ENCODE measurements around the gene KIAA1755.

KIAA1755 gene

DNA sequence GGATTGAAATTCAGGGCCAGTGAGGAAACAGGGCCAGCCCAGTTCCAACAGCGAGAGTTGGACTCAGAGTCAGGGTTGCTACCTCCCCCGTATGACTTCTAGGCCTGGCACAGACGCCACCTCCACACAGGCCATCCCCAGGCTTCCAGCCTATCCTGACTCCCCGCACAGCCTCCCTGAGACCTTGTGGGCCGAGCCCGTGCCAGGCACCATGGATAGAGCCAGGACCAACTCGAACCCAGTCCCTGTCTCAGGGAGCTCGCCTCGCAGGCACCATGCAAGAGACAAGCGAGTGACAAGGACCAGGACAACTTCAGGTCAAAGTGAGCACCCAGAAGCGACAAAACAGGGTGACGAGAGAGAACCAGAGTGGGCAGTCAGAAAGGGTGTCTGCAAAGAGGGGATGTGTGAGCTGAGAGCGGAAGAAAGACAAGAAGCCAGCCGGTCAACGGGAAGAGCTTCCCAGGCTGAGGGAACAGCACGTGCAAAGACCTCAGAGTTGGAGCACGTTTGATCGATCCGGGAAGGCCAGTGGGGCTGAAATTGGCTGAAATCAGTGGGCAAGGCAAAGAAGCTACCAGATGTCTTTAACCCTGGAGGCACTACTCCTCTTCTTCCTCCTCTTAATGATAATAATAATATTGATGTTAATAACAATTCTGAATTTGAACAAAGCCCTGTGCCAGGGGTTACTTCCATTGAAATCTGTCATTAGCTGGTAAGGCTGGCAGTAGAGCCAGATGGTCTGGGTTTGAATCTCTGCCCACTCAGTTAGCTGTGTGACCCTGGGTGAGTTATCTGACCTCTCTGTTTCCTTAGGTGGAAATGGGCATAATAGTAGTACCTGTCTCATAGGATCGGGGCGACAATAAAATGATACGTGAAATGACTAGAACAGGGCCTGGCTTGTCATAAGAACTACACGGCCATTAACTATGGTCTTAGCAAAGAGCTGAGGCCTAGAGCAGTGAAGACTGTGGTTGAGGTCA lies 45.0 kb downstream of the KIAA1755 start:
- H2AK5ac ChIP-seq (ENCODE audit: low read length): no peak overlapping the region
- no peak overlapping the region for H3K9ac ChIP-seq (ENCODE audit: low read length)
- no peaks in the 10 kb centered on the region for H3K27me3 ChIP-seq (ENCODE audit: insufficient read depth, low read length, poor library complexity)
- H4K8ac ChIP-seq (ENCODE audit: low read depth, low read length): no peak overlapping the region
- no peak overlapping the region for H3K4me3 ChIP-seq (ENCODE audit: low read length)
- no peak overlapping the region for H3K23ac ChIP-seq (ENCODE audit: low read length)
- H4K5ac ChIP-seq (ENCODE audit: low read length): no peak overlapping the region
- no peaks in the 10 kb centered on the region for H3K79me1 ChIP-seq (ENCODE audit: low read length)
- H3K4me1 ChIP-seq (ENCODE audit: control insufficient read depth, low read depth, low read length): no peaks in the 10 kb centered on the region
- no peak overlapping the region for H3K4ac ChIP-seq (ENCODE audit: low read depth, low read length)
- H3K27ac ChIP-seq (ENCODE audit: low read depth, low read length): no peak overlapping the region
- H3K56ac ChIP-seq (ENCODE audit: low read length): no peak overlapping the region
- H2BK120ac ChIP-seq (ENCODE audit: low read depth, low read length): no peak overlapping the region
- no peak overlapping the region for H3K4me2 ChIP-seq (ENCODE audit: low read length)
- no CpG with 5 or more reads among the region's 23 CpGs for WGBS (ENCODE audit: extremely low coverage, insufficient coverage, low lambda C conversion rate)
- H2BK5ac ChIP-seq (ENCODE audit: low read length): no peak overlapping the region
- H3K36me3 ChIP-seq (ENCODE audit: control insufficient read depth, insufficient read depth, low read length): no peaks in the 10 kb centered on the region
- H3K18ac ChIP-seq (ENCODE audit: low read length): no peak overlapping the region
- no peaks in the 10 kb centered on the region for H3K79me2 ChIP-seq (ENCODE audit: control insufficient read depth, insufficient read depth, low read length)
- H2BK15ac ChIP-seq (replicated peaks; ENCODE audit: low read depth): no peak overlapping the region
- DNase-seq: no peak

DNA sequence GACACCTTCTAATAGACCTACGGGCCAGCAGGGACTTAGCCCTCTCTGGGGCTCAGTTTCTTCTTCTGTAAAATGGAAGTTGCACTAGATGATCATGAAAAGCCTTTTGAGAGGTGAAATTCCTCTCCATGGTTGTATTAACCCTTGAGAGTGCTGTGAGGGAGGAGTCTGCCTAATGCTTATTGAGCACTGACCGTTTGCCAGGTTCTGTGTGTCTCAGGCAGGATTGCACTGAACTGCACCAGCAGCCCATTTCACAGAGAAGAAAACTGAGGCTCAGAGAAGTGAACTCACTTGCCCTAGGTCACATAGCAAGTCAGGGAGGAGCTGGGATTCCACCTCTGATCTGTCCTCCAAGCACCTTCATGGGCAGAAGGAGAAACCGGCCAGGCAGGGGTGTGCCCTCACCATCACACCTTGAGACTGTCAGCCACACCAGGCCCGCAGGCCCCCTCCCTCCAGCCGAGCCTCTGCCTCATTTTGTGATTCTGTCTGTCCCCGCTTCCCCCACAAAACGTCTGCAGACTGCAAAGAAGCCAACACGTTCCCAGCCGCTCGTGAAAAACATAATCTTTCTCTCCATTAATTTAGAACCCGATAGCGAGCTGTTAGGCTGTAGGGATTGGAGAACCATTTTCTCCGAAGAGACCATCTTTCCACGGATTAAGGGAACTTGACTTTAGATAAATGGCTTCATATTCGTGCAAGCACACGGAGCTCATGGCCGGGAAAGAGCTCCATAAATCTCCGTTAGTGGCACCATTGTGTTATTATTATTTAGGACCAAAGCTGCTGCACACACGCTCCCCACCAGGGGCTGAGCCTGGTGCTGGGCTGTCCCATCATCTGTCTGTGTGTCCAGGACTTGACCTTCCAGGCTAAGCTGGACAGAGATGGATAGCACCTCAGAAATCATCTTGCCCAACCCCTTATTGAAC lies 46.0 kb downstream of the KIAA1755 start:
- H4K5ac ChIP-seq (ENCODE audit: low read length): no peak overlapping the region
- no peak overlapping the region for H3K4ac ChIP-seq (ENCODE audit: low read depth, low read length)
- H3K9ac ChIP-seq (ENCODE audit: low read length): no peak overlapping the region
- H3K27me3 ChIP-seq (ENCODE audit: insufficient read depth, low read length, poor library complexity): no peaks in the 10 kb centered on the region
- no peaks in the 10 kb centered on the region for H3K79me2 ChIP-seq (ENCODE audit: control insufficient read depth, insufficient read depth, low read length)
- DNase-seq: no peak
- H3K4me2 ChIP-seq (ENCODE audit: low read length): no peak overlapping the region
- no peak overlapping the region for H3K56ac ChIP-seq (ENCODE audit: low read length)
- no peak overlapping the region for H3K18ac ChIP-seq (ENCODE audit: low read length)
- no peak overlapping the region for H3K4me3 ChIP-seq (ENCODE audit: low read length)
- H3K27ac ChIP-seq (ENCODE audit: low read depth, low read length): no peak overlapping the region
- no peak overlapping the region for H2BK120ac ChIP-seq (ENCODE audit: low read depth, low read length)
- H2BK5ac ChIP-seq (ENCODE audit: low read length): no peak overlapping the region
- no peak overlapping the region for H4K8ac ChIP-seq (ENCODE audit: low read depth, low read length)
- H3K23ac ChIP-seq (ENCODE audit: low read length): no peak overlapping the region
- no peaks in the 10 kb centered on the region for H3K36me3 ChIP-seq (ENCODE audit: control insufficient read depth, insufficient read depth, low read length)
- no peaks in the 10 kb centered on the region for H3K79me1 ChIP-seq (ENCODE audit: low read length)
- no peak overlapping the region for H2BK15ac ChIP-seq (replicated peaks; ENCODE audit: low read depth)
- H3K4me1 ChIP-seq (ENCODE audit: control insufficient read depth, low read depth, low read length): no peaks in the 10 kb centered on the region
- no CpG with 5 or more reads among the region's 19 CpGs for WGBS (ENCODE audit: extremely low coverage, insufficient coverage, low lambda C conversion rate)
- H2AK5ac ChIP-seq (ENCODE audit: low read length): no peak overlapping the region

DNA sequence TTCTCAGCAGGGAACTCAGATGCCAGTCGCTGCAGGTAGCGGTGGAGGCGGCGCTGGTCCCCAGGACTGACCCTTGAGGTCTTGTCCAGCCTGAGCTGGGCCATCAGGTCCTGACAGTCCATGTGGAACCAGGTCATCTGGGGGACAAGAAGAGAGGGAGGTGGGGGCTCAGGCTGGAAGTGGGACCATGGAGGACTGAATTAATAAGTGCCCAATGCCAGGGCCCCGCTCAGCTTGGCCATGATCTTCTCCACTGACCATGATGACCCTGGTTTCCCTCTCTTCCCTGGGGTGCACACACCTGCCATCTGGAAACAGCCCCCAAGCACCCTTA lies 47.0 kb downstream of the KIAA1755 start:
- no peaks in the 10 kb centered on the region for H3K36me3 ChIP-seq (ENCODE audit: control insufficient read depth, insufficient read depth, low read length)
- H2BK15ac ChIP-seq (replicated peaks; ENCODE audit: low read depth): no peak overlapping the region
- no peak overlapping the region for H2AK5ac ChIP-seq (ENCODE audit: low read length)
- no peak overlapping the region for H3K4ac ChIP-seq (ENCODE audit: low read depth, low read length)
- H4K8ac ChIP-seq (ENCODE audit: low read depth, low read length): no peak overlapping the region
- H3K79me2 ChIP-seq (ENCODE audit: control insufficient read depth, insufficient read depth, low read length): no peaks in the 10 kb centered on the region
- DNase-seq: no peak
- H3K79me1 ChIP-seq (ENCODE audit: low read length): no peaks in the 10 kb centered on the region
- H2BK5ac ChIP-seq (ENCODE audit: low read length): no peak overlapping the region
- no peak overlapping the region for H2BK120ac ChIP-seq (ENCODE audit: low read depth, low read length)
- no peak overlapping the region for H3K23ac ChIP-seq (ENCODE audit: low read length)
- H3K27me3 ChIP-seq (ENCODE audit: insufficient read depth, low read length, poor library complexity): no peaks in the 10 kb centered on the region
- no peak overlapping the region for H3K18ac ChIP-seq (ENCODE audit: low read length)
- no peak overlapping the region for H3K56ac ChIP-seq (ENCODE audit: low read length)
- H4K5ac ChIP-seq (ENCODE audit: low read length): no peak overlapping the region
- no peak overlapping the region for H3K4me2 ChIP-seq (ENCODE audit: low read length)
- no peak overlapping the region for H3K9ac ChIP-seq (ENCODE audit: low read length)
- H3K4me3 ChIP-seq (ENCODE audit: low read length): no peak overlapping the region
- no peak overlapping the region for H3K27ac ChIP-seq (ENCODE audit: low read depth, low read length)
- no peaks in the 10 kb centered on the region for H3K4me1 ChIP-seq (ENCODE audit: control insufficient read depth, low read depth, low read length)
- no CpG with 5 or more reads among the region's 5 CpGs for WGBS (ENCODE audit: extremely low coverage, insufficient coverage, low lambda C conversion rate)

DNA sequence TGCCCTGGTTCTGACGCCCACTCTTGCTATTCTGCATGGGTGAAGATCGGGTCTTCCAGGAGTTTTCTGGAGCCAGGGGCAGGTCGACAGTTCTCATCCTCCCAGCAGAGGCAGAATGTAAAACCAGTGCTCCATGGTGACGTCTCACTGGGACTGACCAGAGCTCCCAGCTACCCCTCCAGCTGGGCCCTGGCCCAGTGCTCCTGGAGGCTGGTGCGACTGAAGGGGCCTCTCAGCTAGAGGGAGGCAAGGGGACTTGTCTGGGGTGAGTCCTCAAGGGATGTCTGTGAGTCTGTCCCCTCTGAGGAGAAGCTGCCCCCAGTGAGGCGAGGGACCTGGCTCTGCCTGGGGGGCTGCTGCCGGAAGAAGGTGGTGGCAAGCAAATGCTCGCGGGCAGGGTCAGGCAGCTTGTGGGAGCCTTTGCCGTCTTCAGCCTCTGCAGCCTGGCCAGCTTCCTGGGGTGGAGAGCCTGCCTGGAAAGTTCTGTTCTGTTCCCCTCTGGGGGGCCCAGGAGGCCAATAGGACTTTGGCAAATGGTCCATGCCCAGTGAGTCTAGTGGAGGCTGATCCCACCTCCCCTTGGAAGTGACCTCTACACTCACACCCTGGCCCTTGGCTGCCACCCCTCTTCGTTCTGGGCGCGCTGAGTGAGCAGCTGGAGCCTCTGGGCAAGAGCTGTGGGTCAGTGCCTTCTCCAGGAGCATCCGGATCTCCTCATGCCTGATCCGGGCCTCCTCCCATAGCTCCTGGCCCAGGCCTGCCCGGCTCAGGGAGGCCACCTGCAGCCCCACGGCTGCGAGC lies 47.5 kb downstream of the KIAA1755 start:
- Histone ChIP-seq H3K4me1 (ENCODE audit: control insufficient read depth, low read depth, low read length) (no peaks in the 10 kb centered on the region), H3K27ac (ENCODE audit: low read depth, low read length) (no peak overlapping the region), H3K4me2 (ENCODE audit: low read length) (no peak overlapping the region), H3K4ac (ENCODE audit: low read depth, low read length) (no peak overlapping the region), H3K79me1 (ENCODE audit: low read length) (no peaks in the 10 kb centered on the region), H4K8ac (ENCODE audit: low read depth, low read length) (no peak overlapping the region), H3K27me3 (ENCODE audit: insufficient read depth, low read length, poor library complexity) (no peaks in the 10 kb centered on the region), H2BK120ac (ENCODE audit: low read depth, low read length) (no peak overlapping the region), H2BK5ac (ENCODE audit: low read length) (no peak overlapping the region), H3K18ac (ENCODE audit: low read length) (no peak overlapping the region), H2AK5ac (ENCODE audit: low read length) (no peak overlapping the region), H3K56ac (ENCODE audit: low read length) (no peak overlapping the region), H3K9ac (ENCODE audit: low read length) (no peak overlapping the region), H3K79me2 (ENCODE audit: control insufficient read depth, insufficient read depth, low read length) (no peaks in the 10 kb centered on the region), H4K5ac (ENCODE audit: low read length) (no peak overlapping the region), H3K36me3 (ENCODE audit: control insufficient read depth, insufficient read depth, low read length) (no peaks in the 10 kb centered on the region), H2BK15ac (replicated peaks; ENCODE audit: low read depth) (no peak overlapping the region), H3K4me3 (ENCODE audit: low read length) (no peak overlapping the region), H3K23ac (ENCODE audit: low read length) (no peak overlapping the region)
- no peak for DNase-seq
- no CpG with 5 or more reads among the region's 18 CpGs for WGBS (ENCODE audit: extremely low coverage, insufficient coverage, low lambda C conversion rate)

DNA sequence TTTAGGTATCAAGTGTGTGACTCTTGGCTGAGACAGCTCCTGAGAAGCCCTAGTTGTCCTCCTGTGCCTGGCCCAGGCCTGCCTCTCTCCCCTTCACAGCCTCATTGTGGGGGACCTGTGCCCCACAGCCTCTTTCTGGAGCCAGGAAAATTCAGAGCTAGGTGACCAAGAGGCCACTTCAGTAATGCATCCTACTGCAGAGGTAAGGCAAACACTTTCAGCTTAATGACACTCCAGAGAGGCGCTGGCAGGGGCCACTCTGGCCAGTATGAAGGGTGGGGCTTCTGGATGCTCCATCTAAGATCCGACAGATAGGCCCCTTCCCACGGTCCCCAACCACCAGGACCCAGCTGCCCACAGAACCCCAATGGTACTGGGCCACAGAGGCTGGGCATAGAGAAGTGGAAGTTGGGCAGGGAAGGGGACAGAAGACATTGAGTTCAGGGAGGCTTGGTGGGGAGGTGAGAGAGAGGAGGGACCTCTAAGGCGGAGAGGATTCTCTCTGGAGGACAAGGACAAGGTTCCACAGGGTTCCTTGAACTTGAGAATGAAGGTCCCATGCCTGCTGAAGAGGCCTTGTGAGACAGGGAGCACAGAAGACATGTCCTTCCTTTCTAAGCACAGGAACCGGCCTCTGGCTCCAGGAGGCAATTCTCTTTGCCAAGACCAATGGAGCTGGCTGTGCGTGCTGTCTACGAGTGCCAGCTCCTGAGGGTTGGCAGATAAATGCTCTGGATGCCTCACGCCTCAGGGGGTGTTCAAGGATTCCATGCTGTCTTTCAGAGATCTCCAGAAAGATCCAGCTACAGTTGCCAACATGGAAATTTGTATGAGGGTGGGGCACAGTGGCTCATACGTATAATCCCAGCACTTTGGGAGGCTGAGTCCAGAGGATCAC lies 49.1 kb downstream of the KIAA1755 start:
- no peak overlapping the region for H3K4me3 ChIP-seq (ENCODE audit: low read length)
- no peak overlapping the region for H3K27ac ChIP-seq (ENCODE audit: low read depth, low read length)
- H2BK120ac ChIP-seq (ENCODE audit: low read depth, low read length): no peak overlapping the region
- no peak overlapping the region for H3K56ac ChIP-seq (ENCODE audit: low read length)
- H2AK5ac ChIP-seq (ENCODE audit: low read length): no peak overlapping the region
- H4K8ac ChIP-seq (ENCODE audit: low read depth, low read length): no peak overlapping the region
- no peaks in the 10 kb centered on the region for H3K4me1 ChIP-seq (ENCODE audit: control insufficient read depth, low read depth, low read length)
- no peak for DNase-seq
- H2BK15ac ChIP-seq (replicated peaks; ENCODE audit: low read depth): no peak overlapping the region
- no peak overlapping the region for H3K9ac ChIP-seq (ENCODE audit: low read length)
- no peak overlapping the region for H3K4me2 ChIP-seq (ENCODE audit: low read length)
- H3K79me2 ChIP-seq (ENCODE audit: control insufficient read depth, insufficient read depth, low read length): no peaks in the 10 kb centered on the region
- H3K79me1 ChIP-seq (ENCODE audit: low read length): no peaks in the 10 kb centered on the region
- H3K36me3 ChIP-seq (ENCODE audit: control insufficient read depth, insufficient read depth, low read length): no peaks in the 10 kb centered on the region
- no CpG with 5 or more reads among the region's 9 CpGs for WGBS (ENCODE audit: extremely low coverage, insufficient coverage, low lambda C conversion rate)
- H3K27me3 ChIP-seq (ENCODE audit: insufficient read depth, low read length, poor library complexity): no peaks in the 10 kb centered on the region
- no peak overlapping the region for H2BK5ac ChIP-seq (ENCODE audit: low read length)
- no peak overlapping the region for H3K4ac ChIP-seq (ENCODE audit: low read depth, low read length)
- H3K23ac ChIP-seq (ENCODE audit: low read length): no peak overlapping the region
- no peak overlapping the region for H4K5ac ChIP-seq (ENCODE audit: low read length)
- no peak overlapping the region for H3K18ac ChIP-seq (ENCODE audit: low read length)
